HG03521 (cell line): ENCODE data around the gene NOX5.

Source experiments
- ATAC-seq: cut with Tn5 transposase; IDR thresholded peaks from one replicate; pipeline ENCODE4 v1.9.1; 2021; ENCODE audit warnings: mild to moderate bottlenecking, moderate library complexity; ENCODE audit not compliant: unreplicated experiment

The NOX5 gene

GRCh38 chr15:68990992-68991500 lies 23.4 kb upstream of the NOX5 start:
- no peak for ATAC-seq

GRCh38 chr15:68991723-68992122 lies 22.8 kb upstream of the NOX5 start:
- no peak for ATAC-seq

- ATAC-seq, result no peak
Measured at GRCh38 chr15:68992696-68993095, 21.8 kb upstream of the NOX5 start.

GRCh38 chr15:68993276-68993675 lies 21.2 kb upstream of the NOX5 start:
- ATAC-seq, result no peak

- no peak for ATAC-seq
Measured at GRCh38 chr15:68994149-68994548, 20.3 kb upstream of the NOX5 start.

GRCh38 chr15:68994981-68995761 lies 19.3 kb upstream of the NOX5 start:
- ATAC-seq, result no peak

- ATAC-seq, result no peak
Measured at GRCh38 chr15:68997050-68997449, 17.4 kb upstream of the NOX5 start.

GRCh38 chr15:68997930-68998777 lies 16.3 kb upstream of the NOX5 start:
- no peak for ATAC-seq

GRCh38 chr15:68999091-68999490 lies 15.4 kb upstream of the NOX5 start:
- no peak for ATAC-seq

- ATAC-seq, result no peak
Measured at GRCh38 chr15:69000091-69000490, 14.4 kb upstream of the NOX5 start.

- no peak for ATAC-seq
Measured at GRCh38 chr15:69000725-69001503, 13.6 kb upstream of the NOX5 start.

- no peak for ATAC-seq
Measured at GRCh38 chr15:69002783-69003182, 11.7 kb upstream of the NOX5 start.

- no peak for ATAC-seq
Measured at GRCh38 chr15:69004011-69004410, 10.5 kb upstream of the NOX5 start.

- no peak for ATAC-seq
Measured at GRCh38 chr15:69008056-69008455, 6.4 kb upstream of the NOX5 start.

GRCh38 chr15:69009341-69009740 lies 5.2 kb upstream of the NOX5 start:
- ATAC-seq, result no peak

- ATAC-seq, result no peak
Measured at GRCh38 chr15:69011641-69012040, 2.9 kb upstream of the NOX5 start.

- ATAC-seq, result no peak
Measured at GRCh38 chr15:69012761-69013364, 1.6 kb upstream of the NOX5 start.

GRCh38 chr15:69013726-69014406 lies 629 bp upstream of the NOX5 start:
- ATAC-seq, result no peak

- ATAC-seq, result no peak
Measured at GRCh38 chr15:69015591-69015990, 1.1 kb downstream of the NOX5 start.

GRCh38 chr15:69016021-69016595 lies 1.6 kb downstream of the NOX5 start:
- ATAC-seq, result no peak
